ENCODE results near the gene HNRNPAB. TPM values are rescaled to one million over a fixed set of nuclear protein-coding genes. Genes with fewer than 3 reads are reported as not detected.
"Not testable (repeated sequence)": the region's sequence is repeated elsewhere in the genome, so short reads cannot be mapped to it uniquely, and the experiment has no call there.

The HNRNPAB gene
- total RNA-seq, 1 donor from 2014 or later = 58.1 TPM

DNA sequence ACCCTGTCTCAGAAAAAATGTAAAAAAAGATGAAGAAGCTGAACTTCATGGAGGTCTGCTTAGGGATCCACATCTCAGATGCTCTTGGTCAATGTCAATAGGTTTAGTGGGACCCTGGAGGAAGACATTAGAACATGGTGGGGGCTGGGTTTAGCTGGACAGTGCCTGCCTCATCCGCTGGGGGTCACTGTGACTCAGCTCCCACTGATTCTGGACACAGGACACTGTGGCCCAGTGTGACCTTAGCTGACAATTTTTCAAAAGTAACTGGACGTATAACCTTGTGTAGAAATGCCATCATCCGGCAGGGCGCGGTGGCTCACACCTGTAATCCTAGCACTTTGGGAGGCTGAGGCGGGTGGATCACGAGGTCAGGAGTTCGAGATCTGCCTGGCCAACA, 7.3 kb upstream of the HNRNPAB start:
- DNase-seq (ENCODE audit: low read depth in 2 of 2) = peak in 1 of 2 donors; percentile 42

- DNase-seq (ENCODE audit: low read depth in 2 of 2) = not testable (repeated sequence)
Measured at GRCh38 chr5:178198151-178198550, 6.2 kb upstream of the HNRNPAB start.

- no peak for DNase-seq (ENCODE audit: low read depth in 2 of 2)
Measured at GRCh38 chr5:178198706-178199105, 5.6 kb upstream of the HNRNPAB start.

DNA sequence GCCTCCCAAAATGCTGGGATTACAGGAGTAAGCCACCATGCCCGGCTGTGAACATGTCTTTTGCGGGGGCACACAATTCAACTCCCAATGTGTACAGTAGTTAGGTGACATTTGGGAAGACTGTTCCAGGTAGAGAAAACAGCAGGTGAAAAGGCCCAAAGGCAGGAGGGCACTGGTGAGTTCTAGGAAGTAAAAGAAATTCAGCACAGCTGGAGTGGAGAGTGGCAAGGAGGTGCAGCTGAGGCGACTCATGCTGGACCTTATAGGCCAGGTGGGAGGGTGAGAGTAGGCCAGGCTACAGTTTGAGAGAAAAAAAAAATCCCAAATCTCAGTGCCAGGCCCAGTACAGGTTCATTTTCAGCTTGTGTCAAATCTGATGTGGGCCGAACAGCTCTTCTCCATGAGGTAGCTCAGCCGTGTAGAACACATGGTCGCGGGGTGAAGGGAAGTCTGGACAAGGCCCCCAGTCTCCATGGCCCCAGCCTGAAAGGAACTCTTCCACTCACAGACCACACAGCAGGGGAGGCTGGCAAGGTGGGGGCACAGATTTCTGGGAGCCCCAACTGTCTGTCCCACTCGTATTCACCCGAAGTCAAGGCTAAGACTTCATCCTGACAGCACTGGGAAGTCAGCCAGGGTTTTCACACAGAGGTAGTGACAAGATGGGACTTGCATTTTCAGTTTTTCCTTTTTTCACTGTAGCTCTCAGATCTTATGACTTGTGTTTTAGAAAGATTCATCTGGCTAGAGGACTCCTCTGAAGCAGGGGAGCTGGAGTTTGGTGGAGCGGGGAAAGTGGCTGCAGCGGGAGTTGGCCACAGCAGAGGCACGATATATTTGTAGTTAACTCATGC, 4.5 kb upstream of the HNRNPAB start:
- no peak for DNase-seq (ENCODE audit: low read depth in 2 of 2)

DNA sequence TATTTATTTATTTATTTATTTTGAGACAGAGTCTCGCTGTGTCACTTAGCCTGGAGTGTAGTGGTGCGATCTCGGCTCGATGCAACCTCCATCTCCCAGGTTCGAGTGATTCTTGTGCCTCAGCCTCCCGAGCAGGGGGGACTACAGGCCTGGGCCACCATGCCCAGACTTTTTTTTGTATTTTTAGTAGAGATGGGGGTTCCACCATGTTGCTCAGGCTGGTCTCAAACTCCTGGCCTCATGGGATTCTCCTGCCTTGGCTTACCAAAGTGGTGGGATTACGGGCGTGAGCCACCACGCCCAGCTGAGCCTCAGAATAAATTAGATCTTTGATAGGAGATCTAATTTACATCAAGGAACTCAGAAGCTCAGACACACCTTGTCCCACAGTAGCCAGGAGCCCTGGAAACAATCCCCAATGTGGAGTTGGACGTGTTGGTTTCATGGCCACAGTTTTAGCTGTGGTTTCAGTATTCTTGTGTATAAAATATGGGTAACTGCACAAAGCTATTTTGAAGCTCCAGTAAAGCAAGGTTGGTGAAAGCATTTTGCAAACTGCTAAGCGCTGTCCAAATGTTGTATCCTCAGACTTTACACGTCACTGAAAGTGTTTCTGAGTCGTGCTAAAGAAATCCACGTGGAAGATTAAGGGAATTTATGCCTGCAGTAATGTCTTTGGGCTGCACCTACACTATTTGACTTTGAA, 3.0 kb upstream of the HNRNPAB start:
- no peak for DNase-seq (ENCODE audit: low read depth in 2 of 2)

DNA sequence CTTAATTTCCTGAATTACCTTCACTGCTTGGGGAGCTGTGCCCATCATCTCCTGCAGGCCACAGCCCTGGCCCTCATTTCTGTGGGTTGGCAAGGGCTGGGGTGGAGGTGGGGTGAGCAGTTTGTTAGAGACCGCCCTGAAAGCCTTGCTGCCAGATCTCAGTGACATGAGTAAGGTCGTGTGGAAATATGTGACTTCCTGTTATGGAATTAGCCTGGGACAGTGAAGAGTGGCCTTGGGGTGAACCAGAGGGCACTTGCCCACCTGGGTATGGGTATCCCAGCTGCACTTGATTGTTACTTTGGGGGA, 2.5 kb upstream of the HNRNPAB start:
- peak in 1 of 2 donors; percentile 59 for DNase-seq (ENCODE audit: low read depth in 2 of 2)

DNA sequence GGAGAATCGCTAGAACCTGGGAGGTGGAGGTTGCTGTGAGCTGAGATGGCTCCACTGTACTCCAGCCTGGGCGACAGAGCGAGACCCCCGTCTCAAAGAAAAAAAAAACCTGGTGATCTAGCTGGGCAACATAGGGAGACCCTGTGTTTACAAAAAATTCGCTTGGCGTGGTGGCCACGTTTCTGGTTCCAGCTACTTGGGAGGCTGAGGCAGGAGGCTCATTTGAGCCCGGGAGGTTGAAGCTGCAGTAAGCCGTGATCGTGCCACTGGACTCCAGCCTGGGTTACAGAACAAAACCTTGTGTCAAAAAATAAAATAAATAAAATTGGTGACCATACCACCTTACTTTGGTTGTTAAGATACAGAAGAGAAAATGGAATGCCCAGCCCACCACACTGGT, 1.8 kb upstream of the HNRNPAB start:
- DNase-seq (ENCODE audit: low read depth in 2 of 2) = no peak

DNA sequence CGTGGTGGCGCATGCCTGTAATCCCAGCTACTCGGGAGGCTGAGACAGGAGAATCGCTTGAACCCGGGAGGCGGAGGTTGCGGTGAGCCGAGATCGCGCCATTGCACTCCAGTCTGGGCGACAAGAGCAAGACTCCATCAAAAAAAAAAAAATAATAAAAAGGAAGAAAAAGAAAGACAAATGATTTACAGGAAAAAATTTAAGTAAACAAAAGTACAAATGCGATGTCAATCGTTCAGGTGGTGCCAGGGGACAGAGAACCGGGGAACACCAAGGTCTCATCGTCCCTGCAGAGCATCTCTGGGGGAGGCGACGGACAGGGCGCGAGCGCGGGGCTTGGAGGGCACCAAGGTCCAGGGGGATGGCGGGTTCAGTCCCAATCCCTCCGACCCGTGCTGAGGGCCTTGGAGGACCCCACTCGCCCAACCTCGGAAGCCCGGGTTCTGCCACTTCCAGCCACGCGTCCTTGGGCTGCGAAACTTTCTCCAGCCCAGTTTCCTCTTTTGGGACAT, 607 bp upstream of the HNRNPAB start:
- DNase-seq (ENCODE audit: low read depth in 2 of 2) = no peak

- DNase-seq (ENCODE audit: low read depth in 2 of 2) = peak; percentile 46 to 65
Measured at GRCh38 chr5:178204935-178205748, 809 bp downstream of the HNRNPAB start.

DNA sequence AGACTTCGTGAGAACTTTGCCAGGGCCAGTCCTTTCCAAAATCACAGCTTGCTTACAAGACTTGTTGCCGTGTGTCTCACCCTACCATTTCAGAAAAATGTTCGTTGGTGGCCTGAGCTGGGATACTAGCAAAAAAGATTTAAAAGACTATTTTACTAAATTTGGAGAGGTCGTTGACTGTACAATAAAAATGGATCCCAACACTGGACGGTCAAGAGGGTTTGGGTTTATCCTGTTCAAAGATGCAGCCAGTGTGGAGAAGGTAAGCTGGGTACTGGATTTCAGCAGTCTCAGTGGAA, 1.4 kb downstream of the HNRNPAB start:
- no peak for DNase-seq (ENCODE audit: low read depth in 2 of 2)

DNA sequence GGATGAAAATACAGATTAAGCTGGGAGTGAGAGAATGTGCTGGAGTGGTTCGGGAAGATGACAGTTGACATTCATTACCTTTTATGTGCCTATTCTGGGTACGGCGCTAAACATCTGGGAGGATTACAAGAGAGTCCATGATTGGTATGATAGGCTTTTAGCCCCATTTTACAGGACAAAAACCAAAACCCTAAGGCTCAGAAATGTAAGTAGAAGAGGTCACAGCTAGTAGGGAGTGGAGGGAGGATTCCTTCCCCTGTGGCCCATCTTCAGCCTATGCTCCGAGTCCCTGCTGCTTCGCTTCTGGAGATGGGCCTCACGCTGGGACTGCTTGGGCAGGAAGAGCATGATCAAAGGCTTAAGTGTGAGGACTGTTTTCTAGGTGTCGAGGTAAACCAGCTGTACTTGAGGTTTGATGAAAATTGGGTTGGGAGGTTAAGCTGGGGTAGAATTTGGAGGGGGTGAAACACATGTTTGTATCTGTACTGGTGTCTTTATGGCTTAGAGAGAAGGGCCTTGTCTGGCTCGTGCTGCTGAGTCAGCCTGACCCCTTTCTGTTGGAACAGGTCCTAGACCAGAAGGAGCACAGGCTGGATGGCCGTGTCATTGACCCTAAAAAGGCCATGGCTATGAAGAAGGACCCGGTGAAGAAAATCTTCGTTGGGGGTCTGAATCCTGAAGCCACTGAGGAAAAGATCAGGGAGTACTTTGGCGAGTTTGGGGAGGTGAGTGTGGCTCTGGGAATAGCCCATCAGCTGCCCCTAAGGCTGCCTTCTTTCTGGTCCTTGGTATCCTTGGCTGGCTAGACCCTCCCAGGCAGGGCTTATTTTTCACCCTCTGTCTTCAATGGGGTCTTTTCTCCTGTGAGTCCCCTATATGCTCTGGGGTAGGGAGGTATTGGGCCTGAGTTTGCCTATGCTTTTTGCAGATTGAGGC, 2.1 kb downstream of the HNRNPAB start:
- no peak for DNase-seq (ENCODE audit: low read depth in 2 of 2)

DNA sequence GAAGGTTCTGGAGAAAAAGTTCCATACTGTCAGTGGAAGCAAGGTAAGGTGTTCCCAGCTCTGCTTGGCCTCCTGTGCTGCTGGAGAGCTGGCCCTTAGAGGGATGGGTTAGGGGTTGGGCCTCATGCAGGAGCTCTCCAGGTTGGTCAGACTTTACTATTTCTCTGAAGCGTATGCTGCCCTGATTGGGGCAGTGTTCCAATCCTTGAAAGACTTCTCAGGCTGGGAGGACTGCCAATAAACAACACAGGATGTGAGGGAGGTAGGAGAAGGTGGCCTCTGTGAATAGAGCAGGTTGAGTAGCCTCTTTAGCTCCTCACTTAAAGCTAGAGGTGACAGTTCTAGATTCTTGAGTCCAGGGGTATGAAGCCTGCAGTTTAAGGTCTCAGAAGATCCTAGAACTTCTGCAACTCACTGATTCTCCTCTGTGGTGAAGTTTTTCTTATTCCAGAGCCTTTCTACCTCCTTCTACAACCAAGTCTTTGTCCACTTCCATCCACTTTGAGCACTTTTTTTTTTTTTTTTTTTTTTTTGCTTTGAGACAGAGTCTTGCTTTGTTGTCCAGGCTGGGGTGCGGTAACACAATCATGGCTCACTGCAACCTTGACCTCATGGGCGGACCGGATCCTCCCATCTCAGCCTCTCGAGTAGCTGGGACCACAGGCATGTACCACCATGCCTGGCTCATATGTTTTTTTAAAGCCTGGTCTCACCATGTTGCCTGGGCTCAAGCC, 3.0 kb downstream of the HNRNPAB start:
- peak in 1 of 2 donors; percentile 76 for DNase-seq (ENCODE audit: low read depth in 2 of 2)

- DNase-seq (ENCODE audit: low read depth in 2 of 2) = no peak
Measured at GRCh38 chr5:178207917-178208280, 3.6 kb downstream of the HNRNPAB start.

GRCh38 chr5:178208540-178209227, 4.4 kb downstream of the HNRNPAB start:
- DNase-seq (ENCODE audit: low read depth in 2 of 2) = no peak

GRCh38 chr5:178209334-178210072, 5.2 kb downstream of the HNRNPAB start:
- no peak for DNase-seq (ENCODE audit: low read depth in 2 of 2)

- DNase-seq (ENCODE audit: low read depth in 2 of 2) = no peak
Measured at GRCh38 chr5:178210073-178210535, 5.8 kb downstream of the HNRNPAB start.

- no peak for DNase-seq (ENCODE audit: low read depth in 2 of 2)
Measured at GRCh38 chr5:178210686-178211085, 6.4 kb downstream of the HNRNPAB start.

GRCh38 chr5:178211095-178212048, 7.0 kb downstream of the HNRNPAB start:
- no peak for DNase-seq (ENCODE audit: low read depth in 2 of 2)

Measured in lung microvascular endothelial cell (primary cell).